Smooth muscle cell (in vitro differentiated cells): ENCODE results near the gene AANAT. TPM values are rescaled to one million over a fixed set of nuclear protein-coding genes. Genes with fewer than 3 reads are reported as not detected.

Source experiments
- DNase-seq: peaks from one replicate; lab custom pipeline; 2025; ENCODE audit not compliant: unreplicated experiment; lab: John Stamatoyannopoulos, UW
- H2AFZ ChIP-seq: fragments of 200-600 bp; sonication (generic); 2 replicates; pipeline ENCODE4 v1.6.0; 2016; ENCODE audit warnings: antibody characterized with exemption, low read depth, mild to moderate bottlenecking
- H3F3A ChIP-seq: fragments of 200-600 bp; sonication (generic); 2 replicates; pipeline ENCODE4 v1.6.0; 2017; ENCODE audit warnings: antibody characterized with exemption, low read depth
- H3K27ac ChIP-seq: fragments of 200-600 bp; sonication (generic); 2 replicates; pipeline ENCODE4 v1.5.1; 2016; ENCODE audit warnings: low read depth, mild to moderate bottlenecking
- H3K27me3 ChIP-seq: fragments of 200-600 bp; sonication (generic); 2 replicates; pipeline ENCODE4 v1.6.1; 2016; ENCODE audit warnings: low read depth, mild to moderate bottlenecking
- H3K36me3 ChIP-seq: fragments of 200-600 bp; sonication (generic); 2 replicates; pipeline ENCODE4 v1.5.1; 2016; ENCODE audit warnings: low read depth
- H3K4me1 ChIP-seq: fragments of 200-600 bp; sonication (generic); 2 replicates; pipeline ENCODE4 v1.5.1; 2016; ENCODE audit warnings: low read depth
- H3K4me2 ChIP-seq: fragments of 200-600 bp; sonication (generic); 2 replicates; pipeline ENCODE4 v1.6.0; 2016; ENCODE audit warnings: mild to moderate bottlenecking
- H3K4me3 ChIP-seq: fragments of 200-600 bp; sonication (generic); 2 replicates; pipeline ENCODE4 v1.5.1; 2016; ENCODE audit warnings: mild to moderate bottlenecking
- H3K79me2 ChIP-seq: fragments of 200-600 bp; sonication (generic); 2 replicates; pipeline ENCODE4 v1.6.0; 2016; ENCODE audit warnings: low read depth, mild to moderate bottlenecking
- H3K9ac ChIP-seq: fragments of 200-600 bp; sonication (generic); 2 replicates; pipeline ENCODE4 v1.6.0; 2016; ENCODE audit warnings: low read depth
- H3K9me3 ChIP-seq: fragments of 200-600 bp; sonication (generic); replicated peaks from 2 replicates; pipeline ENCODE4 v1.5.1; 2016; ENCODE audit warnings: low read depth
- H4K20me1 ChIP-seq: fragments of 200-600 bp; sonication (generic); 2 replicates; pipeline ENCODE4 v1.6.0; 2016; ENCODE audit warnings: low read depth
- WGBS: methylation state at CpG from one replicate; pipeline ENCODE4 v1.1.7; 2016; ENCODE audit warnings: low lambda C conversion rate; 5-methylcytosine and 5-hydroxymethylcytosine counted together
- polyA plus RNA-seq: library from polyadenylated mRNA; unstranded; fragments of >200 nt; fragmentation: Nextera tagmentation; extraction: Ambion mirVana; gene quantifications from 2 replicates; pipeline ENCODE4 v1.2.1, GENCODE V29; 2016
- total RNA-seq: library from RNA; depleted of rRNA; stranded (reverse); fragments of >200 nt; gene quantifications from 2 replicates; pipeline ENCODE4 v1.2.3, GENCODE V29; 2014
- TF ChIP-seq, protein P1 (sequence below): fragments of 200-600 bp; sonication (generic); IDR thresholded peaks from 2 replicates; pipeline ENCODE4 v1.5.1; 2017; ENCODE audit warnings: borderline replicate concordance, mild to moderate bottlenecking, antibody characterized with exemption; ENCODE audit not compliant: insufficient read depth, poor library complexity, severe bottlenecking

Gene AANAT
- total and polyA plus RNA-seq, 2 experiments from 2014 or later = not detected

GRCh38 chr17:76461765-76462555 is 5.4 kb upstream of the AANAT start:
- Histone ChIP-seq H3K27me3 (no peaks in the 10 kb centered on the region), H4K20me1 (no peaks in the 10 kb centered on the region), H2AFZ (no peak overlapping the region), H3K27ac (no peak overlapping the region), H3K9me3 (no peaks in the 10 kb centered on the region), H3F3A (no peaks in the 10 kb centered on the region), H3K9ac (no peak overlapping the region), H3K79me2 (no peaks in the 10 kb centered on the region), H3K4me1 (no peaks in the 10 kb centered on the region), H3K4me3 (no peak overlapping the region), H3K4me2 (no peak overlapping the region), H3K36me3 (no peaks in the 10 kb centered on the region)
- TF ChIP-seq, protein P1, sequence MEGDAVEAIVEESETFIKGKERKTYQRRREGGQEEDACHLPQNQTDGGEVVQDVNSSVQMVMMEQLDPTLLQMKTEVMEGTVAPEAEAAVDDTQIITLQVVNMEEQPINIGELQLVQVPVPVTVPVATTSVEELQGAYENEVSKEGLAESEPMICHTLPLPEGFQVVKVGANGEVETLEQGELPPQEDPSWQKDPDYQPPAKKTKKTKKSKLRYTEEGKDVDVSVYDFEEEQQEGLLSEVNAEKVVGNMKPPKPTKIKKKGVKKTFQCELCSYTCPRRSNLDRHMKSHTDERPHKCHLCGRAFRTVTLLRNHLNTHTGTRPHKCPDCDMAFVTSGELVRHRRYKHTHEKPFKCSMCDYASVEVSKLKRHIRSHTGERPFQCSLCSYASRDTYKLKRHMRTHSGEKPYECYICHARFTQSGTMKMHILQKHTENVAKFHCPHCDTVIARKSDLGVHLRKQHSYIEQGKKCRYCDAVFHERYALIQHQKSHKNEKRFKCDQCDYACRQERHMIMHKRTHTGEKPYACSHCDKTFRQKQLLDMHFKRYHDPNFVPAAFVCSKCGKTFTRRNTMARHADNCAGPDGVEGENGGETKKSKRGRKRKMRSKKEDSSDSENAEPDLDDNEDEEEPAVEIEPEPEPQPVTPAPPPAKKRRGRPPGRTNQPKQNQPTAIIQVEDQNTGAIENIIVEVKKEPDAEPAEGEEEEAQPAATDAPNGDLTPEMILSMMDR = no peak
- DNase-seq = no peak
- 81% methylated on average over 11 of the region's 11 CpGs for WGBS

- Histone ChIP-seq H3K9ac (no peak overlapping the region), H3K79me2 (no peaks in the 10 kb centered on the region), H4K20me1 (no peaks in the 10 kb centered on the region), H3K36me3 (no peaks in the 10 kb centered on the region), H3F3A (no peaks in the 10 kb centered on the region), H3K9me3 (no peaks in the 10 kb centered on the region), H3K4me1 (peaks cover 8% of the 10 kb centered on the region), H3K4me2 (no peak overlapping the region), H3K4me3 (no peak overlapping the region), H3K27ac (no peak overlapping the region), H2AFZ (no peak overlapping the region), H3K27me3 (no peaks in the 10 kb centered on the region)
- DNase-seq = no peak
- 85% methylated on average over 24 of the region's 24 CpGs for WGBS
- TF ChIP-seq, protein P1 = no peak
These were observed 4.7 kb upstream of the AANAT start for GRCh38 chr17:76462556-76463290.

DNA sequence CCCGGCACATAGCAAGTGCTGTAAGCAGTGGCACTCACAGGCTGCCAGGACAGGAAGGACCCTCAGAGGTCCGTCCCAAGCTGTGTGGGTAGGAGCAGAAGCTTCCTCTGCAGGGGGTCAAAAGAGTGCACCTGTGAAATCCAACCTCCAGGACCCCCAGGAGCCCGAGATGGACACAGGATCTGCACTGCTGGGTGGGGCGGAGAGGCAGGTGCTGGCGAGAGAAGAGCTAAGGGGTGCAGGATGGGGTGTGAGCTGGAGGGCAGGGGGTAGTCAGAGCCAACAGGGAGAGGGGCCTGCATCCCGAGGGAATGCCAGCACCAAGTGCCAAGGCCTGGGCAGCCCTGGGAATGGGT is 650 bp upstream of the AANAT start:
- no peak overlapping the region for H3K27ac ChIP-seq
- H3K79me2 ChIP-seq = no peaks in the 10 kb centered on the region
- TF ChIP-seq, protein P1 = no peak

More for the DNA sequence above, 650 bp upstream of the AANAT start:
- WGBS = 94% methylated on average over 6 of the region's 6 CpGs
- Histone ChIP-seq H3K9ac (no peak overlapping the region), H3F3A (no peaks in the 10 kb centered on the region), H3K36me3 (no peaks in the 10 kb centered on the region), H3K27me3 (no peaks in the 10 kb centered on the region), H3K4me1 (peaks cover 13% of the 10 kb centered on the region), H3K9me3 (no peaks in the 10 kb centered on the region), H3K4me3 (no peak overlapping the region), H2AFZ (no peak overlapping the region), H3K4me2 (no peak overlapping the region), H4K20me1 (no peaks in the 10 kb centered on the region)
- DNase-seq = no peak
